Glutamatergic neuron (in vitro differentiated cells): ENCODE measurements around the gene ESPNL. TPM values are rescaled to one million over a fixed set of nuclear protein-coding genes. Genes with fewer than 3 reads are reported as not detected.

Experiments used
- DNase-seq: peaks from one replicate; pipeline ENCODE4 v3.0.0; 2022
- H3K27ac Mint-ChIP-seq: one replicate; pipeline ENCODE4 v1.8.0; 2020; ENCODE audit warnings: mild to moderate bottlenecking, mixed read lengths, inconsistent platforms; ENCODE audit not compliant: unreplicated experiment
- H3K27me3 Mint-ChIP-seq: one replicate; pipeline ENCODE4 v1.8.0; 2020; ENCODE audit warnings: mild to moderate bottlenecking, moderate library complexity, mixed read lengths, inconsistent platforms; ENCODE audit not compliant: unreplicated experiment
- H3K36me3 Mint-ChIP-seq: one replicate; pipeline ENCODE4 v1.8.0; 2020; ENCODE audit warnings: mild to moderate bottlenecking, mixed read lengths, inconsistent platforms; ENCODE audit not compliant: unreplicated experiment
- H3K4me1 Mint-ChIP-seq: one replicate; pipeline ENCODE4 v1.8.0; 2020; ENCODE audit warnings: mild to moderate bottlenecking, low read depth, mixed read lengths, inconsistent platforms; ENCODE audit not compliant: unreplicated experiment
- H3K4me3 Mint-ChIP-seq: one replicate; pipeline ENCODE4 v1.8.0; 2020; ENCODE audit warnings: mild to moderate bottlenecking, mixed read lengths, inconsistent platforms; ENCODE audit not compliant: unreplicated experiment
- H3K9me3 Mint-ChIP-seq: one replicate; pipeline ENCODE4 v1.8.0; 2020; ENCODE audit warnings: mild to moderate bottlenecking, moderate library complexity, mixed read lengths, inconsistent platforms; ENCODE audit not compliant: unreplicated experiment
- total RNA-seq: library from RNA; stranded (reverse); fragmentation: NEBNext Ultra II Directional; extraction: Animal tissue kit (Norgen Biotek cat#: 25700); gene quantifications from one replicate; pipeline ENCODE4 v1.2.1, GENCODE V29; 2021; ENCODE audit not compliant: unreplicated experiment
- TF ChIP-seq, protein P1 (sequence below): fragments of 200-600 bp; sonication (generic); IDR thresholded peaks from one replicate; pipeline ENCODE4 v1.5.0; 2021; ENCODE audit not compliant: partially characterized antibody, unreplicated experiment

ESPNL gene
- total RNA-seq, 1 donor from 2014 or later: 0.81 TPM

DNA sequence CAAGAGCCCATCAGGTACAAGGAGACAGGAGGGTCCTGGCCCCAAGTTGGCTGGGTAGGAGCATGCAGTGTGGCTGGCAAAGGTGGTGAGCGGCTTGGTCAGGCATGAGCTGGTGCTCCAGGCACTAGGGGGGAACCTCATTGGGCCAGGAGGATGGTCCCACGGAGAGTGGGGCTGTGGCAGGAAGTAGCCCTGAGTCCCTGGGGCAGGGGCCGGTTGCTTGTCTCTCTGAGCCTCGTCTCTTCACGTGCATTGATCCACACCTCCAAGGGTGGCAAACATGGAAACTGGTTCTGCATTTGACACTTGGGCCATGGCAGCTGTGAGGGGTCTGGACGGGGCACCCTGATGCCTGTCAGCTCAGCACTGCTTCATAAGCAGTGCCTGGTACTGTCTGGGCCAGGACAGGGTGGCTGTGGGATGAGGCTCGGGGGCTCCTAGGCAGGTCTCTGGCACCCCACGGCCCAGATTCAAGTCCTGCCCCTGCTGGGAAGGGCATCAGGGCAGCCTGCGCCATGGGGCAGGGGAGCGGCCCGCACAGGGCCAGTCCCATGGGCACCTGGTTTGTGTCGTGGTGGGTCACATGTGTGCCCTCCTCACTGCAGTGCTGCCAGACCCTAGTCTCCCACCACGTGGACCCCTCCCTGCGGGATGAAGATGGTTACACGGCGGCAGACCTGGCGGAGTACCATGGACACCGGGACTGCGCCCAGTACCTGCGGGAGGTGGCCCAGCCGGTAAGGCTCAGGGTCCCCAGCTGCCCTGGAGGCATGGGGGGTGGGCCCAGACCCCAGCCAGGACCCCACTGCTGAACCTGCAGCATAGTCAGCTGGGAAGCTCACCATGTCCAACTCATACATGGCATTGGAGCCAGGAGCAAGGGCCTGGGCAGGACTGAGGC is 16.4 kb downstream of the ESPNL start:
- Mint-ChIP-seq H3K27ac (no peak overlapping the region), H3K4me3 (no peak overlapping the region), H3K9me3 (peaks cover 5% of the 10 kb centered on the region), H3K36me3 (peaks cover 10% of the 10 kb centered on the region), H3K27me3 (peaks cover 9% of the 10 kb centered on the region), H3K4me1 (peaks cover 2% of the 10 kb centered on the region)
- DNase-seq: peak; percentile 7
- TF ChIP-seq, protein P1, sequence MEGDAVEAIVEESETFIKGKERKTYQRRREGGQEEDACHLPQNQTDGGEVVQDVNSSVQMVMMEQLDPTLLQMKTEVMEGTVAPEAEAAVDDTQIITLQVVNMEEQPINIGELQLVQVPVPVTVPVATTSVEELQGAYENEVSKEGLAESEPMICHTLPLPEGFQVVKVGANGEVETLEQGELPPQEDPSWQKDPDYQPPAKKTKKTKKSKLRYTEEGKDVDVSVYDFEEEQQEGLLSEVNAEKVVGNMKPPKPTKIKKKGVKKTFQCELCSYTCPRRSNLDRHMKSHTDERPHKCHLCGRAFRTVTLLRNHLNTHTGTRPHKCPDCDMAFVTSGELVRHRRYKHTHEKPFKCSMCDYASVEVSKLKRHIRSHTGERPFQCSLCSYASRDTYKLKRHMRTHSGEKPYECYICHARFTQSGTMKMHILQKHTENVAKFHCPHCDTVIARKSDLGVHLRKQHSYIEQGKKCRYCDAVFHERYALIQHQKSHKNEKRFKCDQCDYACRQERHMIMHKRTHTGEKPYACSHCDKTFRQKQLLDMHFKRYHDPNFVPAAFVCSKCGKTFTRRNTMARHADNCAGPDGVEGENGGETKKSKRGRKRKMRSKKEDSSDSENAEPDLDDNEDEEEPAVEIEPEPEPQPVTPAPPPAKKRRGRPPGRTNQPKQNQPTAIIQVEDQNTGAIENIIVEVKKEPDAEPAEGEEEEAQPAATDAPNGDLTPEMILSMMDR: no peak

DNA sequence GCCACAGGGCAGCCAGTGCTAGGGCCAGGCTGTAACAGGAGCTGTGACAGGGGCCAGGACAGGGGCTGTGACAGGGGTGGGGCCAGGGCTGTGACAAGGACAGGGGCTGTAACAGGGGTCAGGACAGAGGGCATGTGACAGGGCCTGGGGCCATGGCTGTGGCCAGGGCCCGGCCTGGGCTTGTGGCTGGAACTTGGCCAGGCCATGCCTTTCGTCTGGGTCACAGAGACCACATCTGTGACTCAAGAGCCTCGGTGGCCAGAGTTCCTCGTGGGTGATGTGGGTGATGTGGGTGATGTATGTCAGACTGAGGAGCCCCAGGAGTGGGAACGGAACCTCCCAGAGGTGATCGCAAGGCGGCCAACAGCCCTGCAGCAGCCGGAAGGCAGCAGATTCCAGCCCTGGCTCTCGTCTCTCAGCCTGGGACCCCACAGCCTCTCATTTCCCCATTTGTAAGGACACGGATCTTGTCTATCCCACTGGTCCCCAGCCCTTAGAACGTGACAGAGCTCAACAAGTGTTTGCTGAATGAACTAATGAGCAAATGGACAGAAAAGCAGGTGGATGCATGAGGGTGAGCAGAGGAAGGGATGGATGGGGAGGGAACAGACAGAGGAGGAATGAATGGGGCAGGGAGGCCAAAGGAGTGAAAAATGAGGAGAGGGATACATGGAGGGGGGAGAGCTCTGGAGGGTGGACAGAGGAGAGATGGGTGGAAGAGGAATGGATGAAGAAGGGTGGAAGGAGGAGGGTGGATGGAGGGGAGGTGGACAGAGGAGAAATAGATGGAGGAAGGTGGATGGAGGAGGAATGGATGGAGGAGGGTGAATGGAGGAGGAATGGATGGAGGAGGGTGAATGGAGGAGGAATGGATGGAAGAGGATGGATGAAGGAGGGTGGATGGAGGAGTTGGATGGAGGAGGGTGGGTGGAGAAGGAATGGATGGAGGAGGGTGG is 17.3 kb downstream of the ESPNL start:
- peaks cover 3% of the 10 kb centered on the region for H3K9me3 Mint-ChIP-seq
- DNase-seq: peak; percentile 8

GRCh38 chr2:238119756-238120462 is 19.8 kb downstream of the ESPNL start:
- Mint-ChIP-seq H3K27me3 (peaks cover 12% of the 10 kb centered on the region), H3K36me3 (no peaks in the 10 kb centered on the region), H3K4me3 (no peak overlapping the region), H3K27ac (no peak overlapping the region), H3K9me3 (peaks cover 2% of the 10 kb centered on the region), H3K4me1 (peaks cover 5% of the 10 kb centered on the region)
- DNase-seq: peak; percentile 32
- TF ChIP-seq, protein P1: no peak

More for the DNA sequence above, 17.3 kb downstream of the ESPNL start:
- Mint-ChIP-seq H3K36me3 (peaks cover 10% of the 10 kb centered on the region), H3K27ac (no peak overlapping the region), H3K27me3 (peaks cover 9% of the 10 kb centered on the region), H3K4me1 (peaks cover 2% of the 10 kb centered on the region), H3K4me3 (no peak overlapping the region)
- TF ChIP-seq, protein P1: no peak

DNA sequence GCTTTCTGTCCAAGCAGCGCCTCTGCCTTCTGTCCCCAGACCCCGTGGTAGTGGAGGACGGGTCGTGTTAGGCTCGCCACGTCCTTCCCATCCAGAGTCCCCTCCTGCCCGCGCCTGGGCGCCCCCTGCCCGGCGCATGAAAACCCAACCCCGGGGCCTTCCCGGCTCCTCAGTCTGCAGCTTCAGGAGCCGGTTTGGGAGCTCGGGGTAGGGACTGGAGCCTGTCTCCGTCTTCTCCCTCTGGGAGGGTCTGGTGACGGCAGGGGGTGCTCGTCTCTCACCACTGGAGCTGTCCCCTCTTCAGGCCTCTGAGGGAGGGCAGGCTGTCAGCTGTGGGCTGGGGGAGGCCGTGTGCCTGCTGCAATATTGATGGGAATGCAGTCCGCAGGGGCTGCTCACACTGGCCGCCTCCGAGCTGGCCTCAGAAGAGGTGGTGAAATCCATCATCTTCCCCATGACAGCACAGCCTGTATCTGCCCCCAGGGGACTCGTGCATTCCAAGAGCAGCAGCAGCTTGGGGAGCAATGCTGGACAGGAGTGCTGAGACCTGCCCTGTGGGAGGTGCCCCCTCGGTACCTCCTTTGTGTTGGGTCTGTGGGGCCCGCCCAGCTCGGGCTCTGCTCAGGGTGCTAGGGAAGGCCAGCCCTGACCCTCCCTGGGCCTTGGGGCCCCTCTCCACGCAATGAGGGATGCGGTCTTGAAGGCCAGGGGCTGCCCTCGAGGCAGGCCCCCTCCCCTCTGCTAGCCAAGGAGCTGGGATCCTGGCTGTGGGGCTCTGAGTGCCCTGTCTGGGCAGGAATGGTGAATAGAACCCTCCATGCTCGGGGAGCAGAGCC is 20.5 kb downstream of the ESPNL start:
- peak; percentile 66 for DNase-seq
- Mint-ChIP-seq H3K27ac (no peak overlapping the region), H3K27me3 (peaks cover 12% of the 10 kb centered on the region), H3K9me3 (peaks cover 2% of the 10 kb centered on the region), H3K4me3 (no peak overlapping the region), H3K36me3 (no peaks in the 10 kb centered on the region), H3K4me1 (peaks cover 3% of the 10 kb centered on the region)
- TF ChIP-seq, protein P1: no peak
